Upper lobe of left lung (tissue), 6 donors: ENCODE data around the gene GRHL3. TPM values are rescaled to one million over a fixed set of nuclear protein-coding genes. Genes with fewer than 3 reads are reported as not detected.

ENCODE experiments used
- ATAC-seq, 2 donors: fragments of 200-7000 bp; cut with Tn5 transposase; one replicate each; pipeline ENCODE4 v1.9.1; 2022; ENCODE audit warnings: mild to moderate bottlenecking in 2 of 2, moderate library complexity in 2 of 2; ENCODE audit not compliant: low FRiP score in 2 of 2
- DNase-seq, 2 donors: peaks; one replicate each; pipeline ENCODE4 v3.0.0-alpha.2; 2019 to 2020
- H3K27ac ChIP-seq, 4 donors: fragments of 200-600 bp; sonication (generic); one replicate each; pipeline ENCODE4 v1.5.1; 2016 to 2019
- H3K27me3 ChIP-seq, 4 donors: fragments of 200-600 bp; sonication (generic); one replicate each; pipeline ENCODE4 v1.5.1; 2017 to 2019
- H3K36me3 ChIP-seq, 4 donors: fragments of 200-600 bp; sonication (generic); one replicate each; pipeline ENCODE4 v1.5.1; 2016 to 2019
- H3K4me1 ChIP-seq, 4 donors: fragments of 200-600 bp; sonication (generic); one replicate each; pipeline ENCODE4 v1.5.1; 2018 to 2019
- H3K4me3 ChIP-seq, 4 donors: fragments of 200-600 bp; sonication (generic); one replicate each; pipeline ENCODE4 v1.5.1; 2017 to 2019; ENCODE audit warnings: mild to moderate bottlenecking in 2 of 4, moderate library complexity in 1 of 4
- H3K9me3 ChIP-seq, 4 donors: fragments of 200-600 bp; sonication (generic); one replicate each; pipeline ENCODE4 v1.5.1; 2018 to 2019
- CTCF ChIP-seq, 6 experiments: fragments of 450-650 bp in 4 of 6; fragments of 200-600 bp in 2 of 6; sonication (generic) in 2 of 6; IDR thresholded peaks; one replicate each; pipeline ENCODE4 v1.5.1; 2016 to 2019; ENCODE audit warnings: antibody characterized with exemption in 6 of 6
- EP300 ChIP-seq, 4 donors: sonication (generic); formaldehyde crosslinking; IDR thresholded peaks; one replicate each; pipeline ENCODE4 v1.5.1; 2017; ENCODE audit warnings: antibody characterized with exemption in 4 of 4, control low read depth in 2 of 4
- POLR2A ChIP-seq, 4 donors: fragments of 450-650 bp; IDR thresholded peaks; one replicate each; pipeline ENCODE4 v1.5.1; 2016 to 2017; ENCODE audit warnings: antibody characterized with exemption in 4 of 4, mild to moderate bottlenecking in 2 of 4
- POLR2AphosphoS5 ChIP-seq, 2 donors: sonication (generic); formaldehyde crosslinking; IDR thresholded peaks; one replicate each; pipeline ENCODE4 v1.5.1; 2017; ENCODE audit warnings: antibody characterized with exemption in 2 of 2
- WGBS, 2 donors: methylation state at CpG; one replicate each; pipeline ENCODE4 v1.1.5; 2017 to 2018; 5-methylcytosine and 5-hydroxymethylcytosine counted together
- total RNA-seq, 6 donors: library from RNA; depleted of rRNA in 4 of 6; stranded (reverse); fragments of >200 nt in 4 of 6; gene quantifications; one replicate each; pipeline versions ENCODE4 v1.1.0 to v1.2.1, GENCODE V29; 2016 to 2021
- donor health status: DM: no; HTN: no; CAD: no; lungs with moderate emphysema.
- donor health status: DM: no; HTN: yes; CAD: no; lungs with severe emphysema.

GRHL3 gene
- total RNA-seq, 6 donors from 2014 or later: 0.09 to 0.24 TPM; not detected in 4

GRCh38 chr1:24386241-24386640, 67.1 kb downstream of the GRHL3 start:
- Histone ChIP-seq H3K9me3 (no peaks in the 10 kb centered on the region), H3K27ac (peak overlapping the region in 2 of 4 donors; percentile 16 to 79), H3K36me3 (peaks cover 0 to 8% (median 0%) of the 10 kb centered on the region in 4 donors), H3K4me1 (peaks cover 34 to 56% (median 37%) of the 10 kb centered on the region in 4 donors), H3K4me3 (no peak overlapping the region), H3K27me3 (no peaks in the 10 kb centered on the region)
- peak in 1 of 2 donors; percentile 32 for ATAC-seq
- no peak for TF ChIP-seq POLR2AphosphoS5 (IDR thresholded peaks at IDR 0.05)
- TF ChIP-seq EP300 (IDR thresholded peaks at IDR 0.05): no peak
- TF ChIP-seq POLR2A (IDR thresholded peaks at IDR 0.05): no peak
- no peak for TF ChIP-seq CTCF (IDR thresholded peaks at IDR 0.05)
- DNase-seq: peak in 1 of 2 donors; percentile 63
- WGBS, 2 donors: 76 to 81% methylated on average over 8 to 9 of the region's 9 CpGs

GRCh38 chr1:24386931-24387330, 67.8 kb downstream of the GRHL3 start:
- Histone ChIP-seq H3K4me1 (peaks cover 39 to 63% (median 44%) of the 10 kb centered on the region in 4 donors), H3K27me3 (no peaks in the 10 kb centered on the region), H3K27ac (peak overlapping the region in 2 of 4 donors; percentile 22 to 79), H3K36me3 (peaks cover 0 to 6% (median 0%) of the 10 kb centered on the region in 4 donors), H3K4me3 (no peak overlapping the region), H3K9me3 (no peaks in the 10 kb centered on the region)
- DNase-seq (no peak), ATAC-seq (no peak)
- WGBS, 2 donors: 94 to 97% methylated on average over 9 to 11 of the region's 11 CpGs
- TF ChIP-seq POLR2AphosphoS5 (IDR thresholded peaks at IDR 0.05) (no peak), EP300 (IDR thresholded peaks at IDR 0.05) (no peak), CTCF (IDR thresholded peaks at IDR 0.05) (no peak)

GRCh38 chr1:24387636-24388175, 68.5 kb downstream of the GRHL3 start:
- no peaks in the 10 kb centered on the region for H3K9me3 ChIP-seq
- TF ChIP-seq POLR2AphosphoS5 (IDR thresholded peaks at IDR 0.05) (no peak), POLR2A (IDR thresholded peaks at IDR 0.05) (no peak), CTCF (IDR thresholded peaks at IDR 0.05) (no peak), EP300 (IDR thresholded peaks at IDR 0.05) (no peak)
- no peak for ATAC-seq

GRCh38 chr1:24388331-24388885, 69.3 kb downstream of the GRHL3 start:
- peaks cover 50 to 76% (median 54%) of the 10 kb centered on the region in 4 donors for H3K4me1 ChIP-seq
- no peak for ATAC-seq
- 89 to 97% methylated on average over 8 of the region's 8 CpGs for WGBS, 2 donors

More at GRCh38 chr1:24387636-24388175, 68.5 kb downstream of the GRHL3 start:
- H3K4me1 ChIP-seq: peaks cover 47 to 70% (median 52%) of the 10 kb centered on the region in 4 donors
- DNase-seq: no peak
- WGBS, 2 donors: 55 to 72% methylated on average over 1 of the region's 1 CpG
- no peaks in the 10 kb centered on the region for H3K27me3 ChIP-seq
- H3K36me3 ChIP-seq: no peaks in the 10 kb centered on the region
- H3K4me3 ChIP-seq: no peak overlapping the region
- H3K27ac ChIP-seq: no peak overlapping the region

More at GRCh38 chr1:24388331-24388885, 69.3 kb downstream of the GRHL3 start:
- no peak overlapping the region for H3K27ac ChIP-seq
- no peak for DNase-seq
- no peak for TF ChIP-seq POLR2A (IDR thresholded peaks at IDR 0.05)
- TF ChIP-seq CTCF (IDR thresholded peaks at IDR 0.05): no peak
- no peak for TF ChIP-seq EP300 (IDR thresholded peaks at IDR 0.05)
- no peak for TF ChIP-seq POLR2AphosphoS5 (IDR thresholded peaks at IDR 0.05)
- no peaks in the 10 kb centered on the region for H3K27me3 ChIP-seq
- H3K9me3 ChIP-seq: no peaks in the 10 kb centered on the region
- no peak overlapping the region for H3K4me3 ChIP-seq
- H3K36me3 ChIP-seq: no peaks in the 10 kb centered on the region
